GM19372 (cell line): Measurements from ENCODE around the gene IGSF11.
"Not testable (repeated sequence)": the region's sequence is repeated elsewhere in the genome, so short reads cannot be mapped to it uniquely, and the experiment has no call there.

ENCODE experiments used
- ATAC-seq: cut with Tn5 transposase; IDR thresholded peaks from one replicate; pipeline ENCODE4 v1.9.1; 2021; ENCODE audit warnings: mild to moderate bottlenecking, low read depth, moderate library complexity; ENCODE audit not compliant: unreplicated experiment

Gene IGSF11

GRCh38 chr3:118990823-118991560 is 43.7 kb downstream of the IGSF11 start:
- ATAC-seq: no peak

- ATAC-seq: no peak
Observed at GRCh38 chr3:118988198-118989130, 46.2 kb downstream of the IGSF11 start.

GRCh38 chr3:118987477-118987876 is 47.2 kb downstream of the IGSF11 start:
- no peak for ATAC-seq

GRCh38 chr3:118986734-118987133 is 47.9 kb downstream of the IGSF11 start:
- no peak for ATAC-seq

- no peak for ATAC-seq
Observed at GRCh38 chr3:118984699-118985098, 49.9 kb downstream of the IGSF11 start.

- ATAC-seq: no peak
Observed at GRCh38 chr3:118981494-118982134, 53.0 kb downstream of the IGSF11 start.

GRCh38 chr3:118980832-118981231 is 53.8 kb downstream of the IGSF11 start:
- no peak for ATAC-seq

- ATAC-seq: no peak
Observed at GRCh38 chr3:118978393-118978758, 56.3 kb downstream of the IGSF11 start.

- ATAC-seq: no peak
Observed at GRCh38 chr3:118977671-118978392, 56.8 kb downstream of the IGSF11 start.

GRCh38 chr3:118977118-118977517 is 57.5 kb downstream of the IGSF11 start:
- ATAC-seq: no peak

GRCh38 chr3:118975476-118975875 is 59.2 kb downstream of the IGSF11 start:
- ATAC-seq: not testable (repeated sequence)

GRCh38 chr3:118974356-118975097 is 60.1 kb downstream of the IGSF11 start:
- ATAC-seq: no peak

GRCh38 chr3:118973050-118973449 is 61.6 kb downstream of the IGSF11 start:
- no peak for ATAC-seq

- ATAC-seq: no peak
Observed at GRCh38 chr3:118970819-118971218, 63.8 kb downstream of the IGSF11 start.

GRCh38 chr3:118968640-118969039 is 66.0 kb downstream of the IGSF11 start:
- no peak for ATAC-seq

GRCh38 chr3:118968111-118968510 is 66.5 kb downstream of the IGSF11 start:
- no peak for ATAC-seq

- no peak for ATAC-seq
Observed at GRCh38 chr3:118966700-118967099, 67.9 kb downstream of the IGSF11 start.

- ATAC-seq: no peak
Observed at GRCh38 chr3:118963711-118964110, 70.9 kb downstream of the IGSF11 start.

- no peak for ATAC-seq
Observed at GRCh38 chr3:118960876-118961450, 73.7 kb downstream of the IGSF11 start.
